ENCODE data around the gene ENTPD6. TPM values are rescaled to one million over a fixed set of nuclear protein-coding genes. Genes with fewer than 3 reads are reported as not detected.
"Not testable (repeated sequence)": the region's sequence is repeated elsewhere in the genome, so short reads cannot be mapped to it uniquely, and the experiment has no call there.

Gene ENTPD6
- total and polyA plus RNA-seq, 2 donors (not counting 1 experiment from before 2014, with no cell fraction given) = 64.4 to 79.8 TPM

DNA sequence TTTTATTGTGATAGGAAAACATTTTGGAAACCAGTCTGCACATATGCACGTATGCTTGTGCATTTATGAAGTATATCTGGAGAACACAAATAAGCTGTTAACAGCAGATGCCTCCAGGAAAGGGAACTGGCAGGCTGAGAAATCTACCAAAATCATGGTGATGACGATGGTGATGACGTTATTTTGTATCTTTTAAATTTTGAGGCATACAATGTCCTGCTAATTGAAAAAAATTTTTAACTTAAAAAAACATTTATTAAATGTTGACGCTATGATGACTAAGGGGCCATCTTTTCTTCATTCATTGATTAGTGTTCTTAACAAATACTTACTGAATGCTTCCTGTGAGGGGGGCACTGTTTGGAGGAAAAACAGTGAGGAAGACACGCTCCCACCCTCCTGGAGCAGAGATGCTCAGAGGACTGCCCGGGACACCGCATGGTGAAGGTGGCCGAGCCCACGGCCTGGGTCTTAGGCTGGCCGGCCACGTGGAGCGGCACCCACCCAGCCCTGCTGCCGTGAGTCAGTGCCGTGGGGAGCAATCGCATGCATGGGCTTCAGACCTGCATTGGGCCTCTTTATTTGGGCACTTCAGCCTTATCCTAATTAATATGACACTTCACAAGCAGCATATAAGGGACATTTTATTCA, 15.9 kb upstream of the ENTPD6 start:
- TF ChIP-seq EZH2 (IDR thresholded peaks at IDR 0.05; ENCODE audit: borderline replicate concordance, insufficient read depth, low read depth, low read length, poor library complexity, severe bottlenecking) = no peak
- no peak for DNase-seq
- Histone ChIP-seq H3K4me1 (ENCODE audit: control insufficient read depth in 2 of 2, insufficient read depth in 2 of 2, low read length in 2 of 2) (no peaks in the 10 kb centered on the region), H3K9ac (ENCODE audit: low read length) (no peak overlapping the region), H3K4me3 (ENCODE audit: control extremely low read depth in 1 of 5, extremely low read depth in 1 of 5, insufficient read depth in 1 of 5, low read depth in 2 of 5, low read length in 4 of 5) (no peak overlapping the region), H3K27ac (ENCODE audit: low read length in 2 of 2) (no peak overlapping the region), H2AFZ (ENCODE audit: insufficient read depth, low read depth, low read length, poor library complexity, severe bottlenecking) (no peak overlapping the region), H3K27me3 (replicated peaks in 1 of 4; ENCODE audit: control extremely low read depth in 1 of 4, control insufficient read depth in 3 of 4, insufficient read depth in 4 of 4, low read length in 3 of 4) (no peaks in the 10 kb centered on the region), H3K79me2 (ENCODE audit: control insufficient read depth, insufficient read depth, low read length) (no peaks in the 10 kb centered on the region), H3K4me2 (replicated peaks; ENCODE audit: low read depth, low read length, poor library complexity, severe bottlenecking) (no peak overlapping the region), H3K36me3 (replicated peaks in 1 of 2; ENCODE audit: control extremely low read depth in 1 of 2, control insufficient read depth in 1 of 2, extremely low read depth in 1 of 2, insufficient read depth in 2 of 2, low read length in 1 of 2) (no peaks in the 10 kb centered on the region), H4K20me1 (ENCODE audit: control insufficient read depth, insufficient read depth, low read length, poor library complexity, severe bottlenecking) (no peaks in the 10 kb centered on the region), H3K9me3 (ENCODE audit: control extremely low read depth in 1 of 3, control insufficient read depth in 2 of 3, insufficient read depth in 1 of 3, low read length in 2 of 3) (no peaks in the 10 kb centered on the region)
- no peaks in the 10 kb centered on the region for H3K4me1 Mint-ChIP-seq
- CTCF ChIA-PET = interaction anchor here (1.1 to 1.7 kb wide), 3 partner anchors 16 to 185 kb away, joined by 3 to 8 read pairs (median 4); partner anchors contain the start of gene ENTPD6
- POLR2A ChIA-PET = no interaction called here
- H3K4me3 Mint-ChIP-seq = no peak overlapping the region
- 68% methylated on average over 12 of the region's 15 CpGs for WGBS (ENCODE audit: insufficient coverage)
- H3K27ac Mint-ChIP-seq = no peak overlapping the region
- intact Hi-C loops (cut with micrococcal nuclease) = loop anchor here (1.0 kb wide), 1 partner anchor 184 kb away; no protein-coding TSS in a partner anchor
- peaks cover 10% of the 10 kb centered on the region for H3K27me3 Mint-ChIP-seq
- ATAC-seq (ENCODE audit: low read depth) = no peak
- no peaks in the 10 kb centered on the region for H3K9me3 Mint-ChIP-seq (ENCODE audit: insufficient read depth)

DNA sequence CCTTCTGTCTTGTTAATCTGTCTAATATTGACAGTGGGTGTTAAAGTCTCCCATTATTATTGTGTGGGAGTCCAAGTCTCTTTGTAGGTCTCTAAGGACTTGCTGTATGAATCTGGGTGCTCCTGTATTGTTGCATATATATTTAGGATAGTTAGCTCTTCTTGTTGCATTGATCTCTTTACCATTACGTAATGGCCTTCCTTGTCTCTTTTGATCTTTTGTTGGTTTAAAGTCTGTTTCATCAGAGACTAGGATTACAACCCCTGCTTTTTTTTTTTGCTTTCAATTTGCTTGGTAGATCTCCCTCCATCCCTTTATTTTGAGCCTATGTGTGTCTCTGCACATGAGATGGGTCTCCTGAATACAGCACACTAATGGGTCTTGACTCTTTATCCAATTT, 11.1 kb upstream of the ENTPD6 start:
- H3K9me3 Mint-ChIP-seq (ENCODE audit: insufficient read depth); H3K4me1 Mint-ChIP-seq; ATAC-seq (ENCODE audit: low read depth); H3K4me3 ChIP-seq (ENCODE audit: control extremely low read depth in 1 of 5, extremely low read depth in 1 of 5, insufficient read depth in 1 of 5, low read depth in 2 of 5, low read length in 4 of 5); H3K4me2 ChIP-seq (replicated peaks; ENCODE audit: low read depth, low read length, poor library complexity, severe bottlenecking); H4K20me1 ChIP-seq (ENCODE audit: control insufficient read depth, insufficient read depth, low read length, poor library complexity, severe bottlenecking); H3K79me2 ChIP-seq (ENCODE audit: control insufficient read depth, insufficient read depth, low read length); H3K4me1 ChIP-seq (ENCODE audit: control insufficient read depth in 2 of 2, insufficient read depth in 2 of 2, low read length in 2 of 2); intact Hi-C loops (cut with micrococcal nuclease); DNase-seq; H3K36me3 ChIP-seq (replicated peaks in 1 of 2; ENCODE audit: control extremely low read depth in 1 of 2, control insufficient read depth in 1 of 2, extremely low read depth in 1 of 2, insufficient read depth in 2 of 2, low read length in 1 of 2); POLR2A ChIA-PET; H3K9ac ChIP-seq (ENCODE audit: low read length); H2AFZ ChIP-seq (ENCODE audit: insufficient read depth, low read depth, low read length, poor library complexity, severe bottlenecking); H3K27ac ChIP-seq (ENCODE audit: low read length in 2 of 2); CTCF ChIA-PET; H3K27ac Mint-ChIP-seq; H3K4me3 Mint-ChIP-seq: not testable (repeated sequence)
- Histone ChIP-seq H3K27me3 (replicated peaks in 1 of 4; ENCODE audit: control extremely low read depth in 1 of 4, control insufficient read depth in 3 of 4, insufficient read depth in 4 of 4, low read length in 3 of 4) (peaks cover 0 to 19% (median 6%) of the 10 kb centered on the region in 4 experiments), H3K9me3 (ENCODE audit: control extremely low read depth in 1 of 3, control insufficient read depth in 2 of 3, insufficient read depth in 1 of 3, low read length in 2 of 3) (peaks cover 0 to 14% (median 2%) of the 10 kb centered on the region in 3 donors)
- no CpG with 5 or more reads among the region's 1 CpG for WGBS (ENCODE audit: insufficient coverage)
- peaks cover 41% of the 10 kb centered on the region for H3K27me3 Mint-ChIP-seq

Measured in B cell (primary cell).